Stimulated activated CD8-positive, alpha-beta memory T cell treated with anti-CD3 and anti-CD28 coated beads, Interleukin-7, amount 100 ng/mL, for 1 hour (primary cell): Measurements from ENCODE around the gene RFXANK.
"Not testable (repeated sequence)": the region's sequence is repeated elsewhere in the genome, so short reads cannot be mapped to it uniquely, and the experiment has no call there.

Source experiments
- DNase-seq, 2 donors: peaks; one replicate each; pipeline ENCODE4 v3.0.0-alpha.2; 2020; ENCODE audit warnings: low read depth in 2 of 2

The RFXANK gene, protein sequence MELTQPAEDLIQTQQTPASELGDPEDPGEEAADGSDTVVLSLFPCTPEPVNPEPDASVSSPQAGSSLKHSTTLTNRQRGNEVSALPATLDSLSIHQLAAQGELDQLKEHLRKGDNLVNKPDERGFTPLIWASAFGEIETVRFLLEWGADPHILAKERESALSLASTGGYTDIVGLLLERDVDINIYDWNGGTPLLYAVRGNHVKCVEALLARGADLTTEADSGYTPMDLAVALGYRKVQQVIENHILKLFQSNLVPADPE

DNA sequence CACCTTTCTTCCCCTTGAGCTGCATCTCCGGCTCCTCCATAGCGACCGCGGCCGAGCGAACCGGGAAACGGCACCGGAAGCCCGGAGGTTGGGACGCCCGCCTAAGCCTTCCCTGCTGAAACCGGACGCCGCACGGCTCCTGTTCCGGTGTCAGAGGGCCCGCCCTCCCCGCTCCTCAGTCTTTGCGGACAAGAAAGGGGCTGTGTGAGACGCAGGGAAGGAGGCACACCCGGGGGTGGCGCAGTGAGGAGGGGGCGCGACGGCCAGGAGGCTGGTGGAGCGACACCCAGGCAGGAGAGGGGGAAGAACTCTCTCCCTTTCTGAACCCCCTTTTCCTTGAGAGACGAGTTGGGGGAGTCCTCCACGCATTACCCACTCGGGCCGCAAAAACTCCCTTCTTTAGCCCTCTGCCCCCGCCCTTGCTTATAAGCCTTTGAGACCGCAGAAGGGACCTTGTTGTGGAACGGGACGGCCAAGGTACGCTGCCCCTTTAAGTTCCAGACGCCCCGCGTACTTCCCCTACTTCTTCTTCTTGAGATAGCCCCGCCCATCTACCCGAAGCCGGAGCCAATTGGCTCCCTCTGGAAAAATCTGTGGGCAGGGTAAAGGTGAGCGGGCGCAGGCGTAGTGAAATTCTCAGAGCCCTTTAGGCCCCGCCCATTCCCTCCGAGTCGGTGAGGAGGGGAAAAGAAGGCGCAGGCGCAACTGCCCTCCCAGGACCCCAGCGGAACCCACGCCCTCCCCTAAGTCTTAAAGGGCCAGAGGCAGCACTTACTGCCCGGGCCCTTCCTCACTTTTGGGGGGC is at the start of gene RFXANK, which contains the start of gene BORCS8:
Gene RFXANK (plus strand): TSS at position 181 of the 805 bp plus-strand sequence. CDS start 1,689 bp downstream, outside the sequence.
Gene BORCS8 (minus strand): TSS at position 75 of the 805 bp plus-strand sequence. CDS start 35 bp downstream, at position 40.
- DNase-seq, result peak; percentile 97 to 98

DNA sequence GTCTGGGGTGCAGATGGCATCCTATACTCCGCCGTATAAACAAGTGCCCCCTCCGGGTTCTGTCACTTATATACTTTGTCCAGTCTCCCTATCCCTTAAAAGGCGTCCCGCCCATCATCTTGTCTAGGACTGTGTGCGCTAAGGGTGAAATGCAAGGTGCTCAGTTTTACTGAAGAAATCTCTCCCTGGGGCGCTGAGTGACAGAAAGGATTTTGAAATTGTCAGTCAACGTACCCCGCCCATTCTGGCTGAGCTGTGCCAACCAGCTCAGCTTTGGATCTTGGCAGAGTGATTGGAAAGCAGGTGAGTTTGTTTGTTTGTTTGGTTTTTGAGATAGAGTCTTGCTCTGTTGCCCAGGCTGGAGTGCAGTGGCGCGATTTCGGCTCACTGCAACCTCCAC is 49.7 kb upstream of the RFXANK start:
- no peak for DNase-seq

DNA sequence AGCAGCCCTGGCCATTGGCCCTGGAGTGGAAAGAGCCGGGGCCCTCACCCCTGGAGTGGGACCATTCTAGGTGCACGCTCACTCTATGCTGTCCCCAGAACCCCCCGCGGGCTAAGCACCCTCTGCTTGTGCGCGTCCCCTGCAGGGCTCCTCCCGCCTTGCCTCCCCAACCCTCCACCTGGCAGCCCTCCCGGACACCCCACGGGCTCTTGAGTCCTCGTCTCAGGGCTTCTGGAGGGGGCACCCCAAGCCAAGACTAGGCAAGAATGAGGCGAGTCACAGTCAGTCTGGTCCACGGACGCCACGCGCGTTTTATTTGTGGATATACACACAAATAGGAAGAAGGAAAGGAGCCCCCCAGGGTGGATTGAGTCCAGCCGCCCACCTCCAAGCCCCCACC is 46.8 kb upstream of the RFXANK start:
- no peak for DNase-seq

DNA sequence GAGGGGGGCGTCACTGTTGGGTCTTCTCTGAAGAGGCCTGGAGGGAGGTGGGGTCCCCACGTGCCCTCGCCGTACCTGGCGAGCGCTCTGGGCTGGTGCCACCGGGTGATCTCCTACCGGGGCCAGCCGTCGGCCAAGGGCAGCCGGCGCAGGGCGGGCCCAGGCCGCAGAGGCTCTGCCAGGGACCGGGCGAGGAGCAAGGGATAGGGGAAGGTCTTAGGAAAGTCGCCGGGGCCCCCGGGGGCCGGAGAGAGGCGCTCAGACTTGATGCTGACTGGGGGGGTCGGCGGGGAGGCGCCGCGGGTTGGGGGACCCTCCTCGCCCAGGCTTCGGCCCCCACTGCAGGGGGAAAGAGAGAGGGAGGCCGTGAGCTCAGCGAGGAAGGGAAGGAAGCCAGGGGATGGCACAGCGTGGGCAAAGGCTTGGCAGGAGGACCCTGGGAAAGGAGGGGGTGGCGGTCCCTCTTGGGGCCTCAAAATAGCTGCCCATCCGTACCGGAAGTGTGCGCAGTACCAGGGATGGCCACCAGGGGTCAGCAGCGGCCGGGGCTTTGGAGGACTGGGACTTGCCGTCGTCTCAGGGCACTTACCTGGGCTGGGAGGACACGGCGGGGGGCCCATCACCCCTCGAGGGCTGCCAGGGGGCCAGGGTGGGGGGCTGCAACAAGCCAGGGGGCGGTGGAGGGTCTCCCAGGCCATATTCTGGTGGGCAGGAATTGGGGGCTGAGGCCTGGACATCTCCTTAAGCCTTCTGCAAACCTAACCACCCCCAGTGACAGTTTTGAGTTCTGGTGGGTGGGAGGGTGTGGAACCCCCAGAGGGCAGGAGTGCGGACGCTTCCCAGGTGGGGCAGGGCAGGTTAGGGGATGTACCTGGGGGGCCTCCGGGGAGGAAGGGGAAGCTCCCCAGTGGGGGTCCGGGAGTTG is 46.1 kb upstream of the RFXANK start:
- DNase-seq, result peak; percentile 73 to 82

- DNase-seq, result no peak
Measured at GRCh38 chr19:19146865-19147264, 45.2 kb upstream of the RFXANK start.

- DNase-seq, result no peak
Measured at GRCh38 chr19:19147344-19147743, 44.7 kb upstream of the RFXANK start.

GRCh38 chr19:19148504-19148903 is 43.6 kb upstream of the RFXANK start:
- not testable (repeated sequence) for DNase-seq

DNA sequence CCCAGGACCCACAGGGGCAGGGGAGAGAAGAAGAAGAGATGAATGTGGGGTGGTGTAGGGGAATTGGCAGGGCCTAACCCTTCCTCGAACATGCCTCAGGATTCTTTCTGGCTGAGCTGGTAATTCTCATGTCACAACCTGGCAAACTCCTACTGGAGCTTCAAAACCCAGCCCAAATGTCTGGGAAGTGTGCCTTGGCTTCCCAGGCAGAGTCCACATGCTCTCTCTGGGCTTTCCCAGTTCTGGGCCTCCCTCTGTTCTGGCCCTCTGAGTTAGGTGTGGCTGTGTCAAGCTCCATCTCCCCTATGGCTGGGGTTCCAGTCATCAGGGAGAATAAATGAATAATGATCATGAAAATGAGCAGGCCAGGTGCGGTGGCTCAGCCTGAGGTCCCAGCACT is 42.6 kb upstream of the RFXANK start:
- no peak for DNase-seq

- DNase-seq, result no peak
Measured at GRCh38 chr19:19151418-19151817, 40.6 kb upstream of the RFXANK start.

- no peak for DNase-seq
Measured at GRCh38 chr19:19152668-19153384, 39.2 kb upstream of the RFXANK start.

DNA sequence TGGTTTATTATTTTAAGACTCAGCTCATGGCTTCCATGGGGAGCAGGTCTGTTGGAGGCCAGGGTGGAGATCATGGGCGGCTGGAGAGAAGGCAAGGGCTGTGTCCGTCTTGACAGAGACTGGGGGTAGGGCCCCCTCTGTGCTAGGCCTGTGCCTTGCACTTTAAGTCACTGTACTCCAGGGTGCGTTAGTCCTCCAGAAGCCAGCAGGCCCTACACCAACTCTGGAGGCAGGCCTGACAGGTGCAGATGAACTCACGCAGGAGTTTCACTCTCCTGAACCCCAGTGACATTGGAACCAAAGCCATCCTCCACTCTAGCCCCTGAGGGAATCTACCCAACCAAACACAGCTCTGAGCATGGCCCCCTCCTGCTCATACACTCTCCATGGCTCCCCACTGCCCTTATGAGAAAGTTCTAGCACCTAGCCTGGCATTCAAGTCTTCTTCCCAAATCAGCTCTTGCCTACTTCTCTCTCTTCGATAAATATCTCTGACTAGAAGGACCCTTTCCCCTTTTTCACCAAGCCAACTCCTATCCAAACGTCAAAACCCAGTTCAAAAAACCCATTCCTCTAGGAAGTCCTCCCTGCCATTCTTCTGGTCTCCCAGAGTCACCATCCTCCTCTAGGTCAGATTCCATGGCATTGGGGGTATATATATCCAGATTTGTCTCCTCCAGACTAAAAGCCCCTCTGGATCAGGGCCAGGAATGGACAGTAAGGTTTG is 37.1 kb upstream of the RFXANK start:
- no peak for DNase-seq

DNA sequence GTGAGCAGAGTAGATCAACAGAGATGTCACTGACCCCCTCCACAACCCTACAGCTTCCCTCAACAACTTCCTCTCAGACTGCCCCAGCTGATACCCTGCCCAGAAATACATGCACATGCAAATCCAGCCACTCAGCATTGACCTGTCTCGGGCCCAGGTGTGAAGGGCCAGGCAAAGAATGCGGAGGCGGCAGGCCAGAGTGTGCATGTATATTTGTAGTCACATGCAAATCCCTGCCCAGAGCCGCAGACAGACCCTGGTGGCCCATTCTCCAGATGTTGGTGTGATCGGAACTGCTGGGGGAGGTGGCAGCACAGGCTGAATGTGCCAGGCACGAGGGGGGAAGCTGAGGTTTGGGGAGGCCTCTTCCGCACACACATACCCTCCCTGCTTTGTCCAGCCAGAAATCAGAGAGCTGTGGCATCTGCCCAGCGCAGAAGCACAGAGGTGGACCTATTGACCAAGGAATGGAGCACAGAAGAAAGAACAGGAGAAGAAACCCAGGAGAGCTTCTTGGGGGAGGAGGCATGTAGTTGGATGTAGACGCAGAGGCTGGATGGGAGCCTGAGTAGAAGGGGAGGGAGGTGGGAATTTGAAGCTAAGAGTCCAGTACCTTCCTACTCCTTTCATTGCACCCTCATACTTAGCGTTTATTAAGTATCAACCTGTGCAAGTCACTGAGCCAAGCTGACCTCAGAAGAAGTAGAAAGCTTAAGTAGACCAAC is 36.4 kb upstream of the RFXANK start:
- no peak for DNase-seq

DNA sequence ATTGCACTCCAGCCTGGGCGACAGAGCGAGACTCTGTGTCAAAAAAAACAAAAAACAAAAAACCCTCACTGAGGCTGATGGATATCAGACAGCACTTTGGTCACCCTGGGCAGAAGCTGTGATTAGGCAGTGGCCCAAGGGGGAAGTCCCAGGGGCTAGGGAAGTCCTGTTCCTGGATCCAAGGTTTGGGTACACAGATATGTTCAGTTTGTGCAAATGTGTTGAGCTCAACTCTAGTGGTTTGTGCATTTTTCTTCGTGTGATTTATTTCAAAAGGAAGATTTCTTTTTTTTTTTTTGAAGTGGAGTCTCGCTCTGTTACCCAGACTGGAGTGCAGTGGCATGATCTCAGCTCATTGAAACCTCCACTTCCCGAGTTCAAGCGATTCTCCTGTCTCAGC is 34.2 kb upstream of the RFXANK start:
- DNase-seq, result no peak

GRCh38 chr19:19159534-19159933 is 32.5 kb upstream of the RFXANK start:
- no peak for DNase-seq

DNA sequence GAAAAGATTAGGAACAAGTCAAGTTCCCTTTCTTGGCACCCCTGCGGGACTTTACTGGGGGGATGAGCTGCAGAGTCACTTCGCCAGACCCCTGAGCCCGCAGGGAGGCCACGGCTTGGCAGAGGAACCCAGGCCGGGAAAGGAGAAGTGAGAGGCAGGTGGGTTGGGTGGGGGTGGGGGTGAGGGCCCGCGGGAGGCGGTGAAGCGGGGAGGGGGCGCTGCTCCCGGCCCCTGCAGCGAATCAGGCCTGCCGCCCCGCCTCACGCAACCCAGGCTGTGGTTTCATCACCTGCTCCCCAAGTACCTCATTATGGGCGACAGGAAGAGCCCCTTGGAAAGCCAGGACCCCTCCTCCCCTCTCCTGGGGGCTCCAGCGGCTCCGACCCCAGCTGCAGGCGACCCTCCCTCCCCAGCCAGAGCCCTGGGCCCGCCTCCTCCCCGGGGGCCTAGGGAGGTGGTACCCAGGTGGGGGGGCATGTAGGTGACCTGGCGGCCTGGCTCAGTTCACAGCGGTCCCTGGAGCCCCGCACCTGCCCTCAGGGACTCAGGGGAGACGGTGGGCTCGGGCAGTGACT is 31.5 kb upstream of the RFXANK start:
- DNase-seq, result no peak

DNA sequence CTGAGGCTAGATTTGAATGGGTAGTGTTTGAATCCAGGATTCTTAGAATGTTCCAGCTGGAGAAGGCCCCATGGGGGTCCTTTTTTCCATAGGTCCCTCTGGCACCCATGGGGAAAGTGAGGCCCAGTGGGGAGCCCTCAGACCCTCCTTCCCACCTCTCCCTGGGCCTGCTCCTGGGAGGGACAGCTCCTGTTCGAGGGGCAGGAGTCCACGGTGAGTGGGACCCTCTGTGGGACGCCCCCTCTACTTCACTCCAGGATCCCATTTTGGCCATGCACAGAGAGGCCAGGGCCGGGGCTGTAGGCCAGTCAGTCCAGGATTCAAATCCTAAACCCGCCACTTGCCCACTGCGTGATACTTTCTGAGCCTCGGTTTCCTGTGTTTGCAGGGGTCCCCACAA is 29.6 kb upstream of the RFXANK start:
- no peak for DNase-seq

DNA sequence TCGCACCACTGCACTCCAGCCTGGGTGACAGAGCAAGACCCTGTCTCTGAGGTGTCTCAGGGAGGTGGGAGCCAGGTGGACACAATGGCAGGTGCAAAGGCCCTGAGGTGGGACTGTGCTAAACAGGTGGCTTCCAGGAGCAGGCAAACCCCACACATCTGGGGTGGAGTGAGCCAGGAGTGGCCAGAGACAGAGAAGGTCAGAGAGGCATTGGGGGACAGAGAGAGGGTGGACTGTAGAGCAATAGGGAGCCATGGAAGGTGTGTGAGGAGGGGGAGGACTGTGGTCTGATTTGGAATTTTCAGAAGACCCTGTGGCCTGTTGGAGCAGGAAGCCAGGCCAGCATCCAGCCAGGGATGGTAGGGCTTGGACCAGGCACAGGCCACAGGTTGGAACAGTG is 26.7 kb upstream of the RFXANK start:
- DNase-seq, result no peak

GRCh38 chr19:19167612-19168011 is 24.4 kb upstream of the RFXANK start:
- DNase-seq, result no peak

DNA sequence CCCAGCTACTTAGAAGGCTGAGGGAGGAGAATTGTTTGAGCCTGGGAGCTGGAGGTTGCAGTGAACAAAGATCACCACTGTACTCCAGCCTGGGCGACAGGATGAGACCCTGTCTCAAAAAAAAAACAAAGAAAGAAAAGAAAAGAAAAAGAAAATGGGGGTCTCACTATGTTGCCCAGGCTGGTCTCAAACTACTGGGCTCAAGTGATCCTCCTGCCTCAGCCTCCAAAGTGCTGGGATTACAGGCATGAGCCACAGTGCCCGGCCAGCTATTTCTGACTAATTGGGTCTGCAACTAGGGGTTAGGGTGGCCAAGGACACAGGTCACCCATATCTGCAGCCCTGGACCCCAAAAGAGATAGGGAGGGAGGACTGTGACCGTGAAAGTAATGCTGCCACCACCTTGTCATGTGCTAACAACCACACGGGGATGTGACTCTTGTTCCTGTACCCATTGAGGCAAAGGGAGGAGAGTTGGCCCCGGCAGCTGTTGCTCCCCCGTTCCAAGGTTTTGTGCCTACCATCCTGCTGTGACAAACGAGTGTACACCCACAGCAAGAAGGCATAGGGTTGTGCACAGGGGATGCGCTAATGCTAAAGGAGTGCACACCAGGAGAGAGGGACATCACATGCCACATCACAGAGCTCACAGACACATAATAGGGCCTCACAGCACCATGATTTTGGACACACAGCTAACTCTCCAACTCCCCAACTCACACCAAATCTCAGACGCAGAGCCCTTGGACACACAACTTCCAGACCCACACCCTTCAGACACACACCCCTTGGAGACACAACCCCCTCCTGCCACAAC is 22.6 kb upstream of the RFXANK start:
- no peak for DNase-seq
